Kidney (tissue), 14 donors: ENCODE measurements around the gene EIF3L. TPM values are rescaled to one million over a fixed set of nuclear protein-coding genes. Genes with fewer than 3 reads are reported as not detected.

Source experiments
- DNase-seq, 5 donors: peaks; one replicate each; pipeline ENCODE4 v3.0.0-alpha.2; 2013 to 2020
- FAIRE-seq: peaks from 2 replicates; lab custom pipeline; 2012; peaks lifted over from hg19 to GRCh38; lab: Jason Lieb, UNC
- H3K27ac ChIP-seq, 2 donors: one replicate each; pipeline ENCODE4 v1.7.0; 2013; ENCODE audit warnings: low read depth in 2 of 2, low read length in 2 of 2, inconsistent platforms in 1 of 2
- H3K27me3 ChIP-seq: one replicate; pipeline ENCODE4 v1.7.1; 2013; ENCODE audit warnings: low read length, inconsistent platforms; ENCODE audit not compliant: control insufficient read depth, insufficient read depth
- H3K36me3 ChIP-seq, 3 donors: one replicate each; pipeline versions ENCODE4 v1.7.0 to v1.7.1; 2013; ENCODE audit warnings: low read length in 3 of 3, control low read depth in 1 of 3, inconsistent platforms in 1 of 3; ENCODE audit not compliant: insufficient read depth in 3 of 3, control insufficient read depth in 2 of 3
- H3K4me1 ChIP-seq, 3 donors: one replicate each; pipeline versions ENCODE4 v1.7.0 to v1.7.1; 2013; ENCODE audit warnings: low read length in 3 of 3, inconsistent platforms in 1 of 3, low read depth in 1 of 3; ENCODE audit not compliant: control insufficient read depth in 2 of 3, insufficient read depth in 2 of 3
- H3K4me3 ChIP-seq, 3 donors: one replicate each; pipeline versions ENCODE4 v1.7.0 to v1.8.1; 2013; ENCODE audit warnings: low read length in 3 of 3, control low read depth in 1 of 3, inconsistent platforms in 1 of 3
- H3K9ac ChIP-seq, 3 donors: one replicate each; pipeline versions ENCODE4 v1.7.0 to v1.7.1; 2013; ENCODE audit warnings: low read length in 3 of 3, control low read depth in 1 of 3, inconsistent platforms in 1 of 3
- H3K9me3 ChIP-seq, 3 donors: one replicate each; pipeline versions ENCODE4 v1.7.0 to v1.7.1; 2013; ENCODE audit warnings: low read length in 3 of 3, control low read depth in 1 of 3, inconsistent platforms in 1 of 3; ENCODE audit not compliant: control insufficient read depth in 2 of 3, insufficient read depth in 1 of 3
- CTCF ChIP-seq: IDR thresholded peaks from 3 replicates; pipeline ENCODE4 v1.5.1; 2012; ENCODE audit warnings: mild to moderate bottlenecking, moderate library complexity, borderline replicate concordance; ENCODE audit not compliant: insufficient read depth; ENCODE audit errors: extremely low read depth
- intact Hi-C: fragments of 100-400 bp; cut with DNase I; formaldehyde crosslinking; loops from one replicate; pipeline ENCODE4 v1.11.1; 2022
- polyA plus RNA-seq: library from polyadenylated mRNA; stranded (reverse); fragments of 350-450 nt; fragmentation: Illumina TruSeq; extraction: RNeasy Lipid Tissue Mini Kit (QIAGEN cat#74804); gene quantifications from one replicate; pipeline ENCODE4 v1.2.3, GENCODE V29; 2014; ENCODE audit warnings: low read depth, low replicate concordance; ENCODE audit not compliant: insufficient read depth
- total RNA-seq: library from RNA; stranded (reverse); fragmentation: NEBNext Ultra II Directional; extraction: Animal tissue kit (Norgen Biotek cat#: 25700); gene quantifications from one replicate; pipeline ENCODE4 v1.2.1, GENCODE V29; 2021
- donor health status: control.
- donor health status: control.
- donor health status: control.
- donor health status: control.
- donor health status: control.
- donor health status: DM: yes; HTN: yes; CAD: no.
- donor health status: Normal renal cell carcinoma (clear cell type).

EIF3L gene
- total and polyA plus RNA-seq, 2 donors from 2014 or later, result 352 to 376 TPM

- DNase-seq (peak in 1 of 5 donors; percentile 65), FAIRE-seq (no peak)
- Histone ChIP-seq H3K4me3 (peak overlapping the region in 2 of 3 donors; percentile 36 to 66), H3K9me3 (no peaks in the 10 kb centered on the region), H3K27ac (no peak overlapping the region), H3K27me3 (no peaks in the 10 kb centered on the region), H3K4me1 (peaks cover 0 to 16% (median 4%) of the 10 kb centered on the region in 3 donors), H3K9ac (peak overlapping the region in 2 of 3 donors; percentile 11 to 65), H3K36me3 (no peaks in the 10 kb centered on the region)
- intact Hi-C loops, result no loop called here
- no peak for TF ChIP-seq CTCF
These were observed 58.1 kb downstream of the EIF3L start for GRCh38 chr22:37907036-37907954.

GRCh38 chr22:37909766-37910165, 60.5 kb downstream of the EIF3L start:
- DNase-seq (no peak), FAIRE-seq (no peak)
- no peak for TF ChIP-seq CTCF
- intact Hi-C loops, result no loop called here
- Histone ChIP-seq H3K9me3 (no peaks in the 10 kb centered on the region), H3K36me3 (peaks cover 0 to 5% (median 0%) of the 10 kb centered on the region in 3 donors), H3K9ac (peak overlapping the region in 1 of 3 donors; percentile 19), H3K4me1 (peaks cover 0 to 16% (median 4%) of the 10 kb centered on the region in 3 donors), H3K4me3 (no peak overlapping the region), H3K27ac (no peak overlapping the region), H3K27me3 (no peaks in the 10 kb centered on the region)

- no peak for FAIRE-seq
- no peak overlapping the region for H3K9ac ChIP-seq
- peak overlapping the region in 1 of 2 donors; percentile 6 for H3K27ac ChIP-seq
- peak in 4 of 5 donors; percentile 28 to 71 (median 57) for DNase-seq
- H3K9me3 ChIP-seq, result no peaks in the 10 kb centered on the region
- intact Hi-C loops, result no loop called here
- peaks cover 0 to 16% (median 4%) of the 10 kb centered on the region in 3 donors for H3K4me1 ChIP-seq
- peaks cover 0 to 5% (median 0%) of the 10 kb centered on the region in 3 donors for H3K36me3 ChIP-seq
- H3K27me3 ChIP-seq, result no peaks in the 10 kb centered on the region
- no peak for TF ChIP-seq CTCF
- no peak overlapping the region for H3K4me3 ChIP-seq
These were observed 61.9 kb downstream of the EIF3L start for GRCh38 chr22:37910890-37911672.
